H9 (cell line): ENCODE data around the gene ACER1. TPM values are rescaled to one million over a fixed set of nuclear protein-coding genes. Genes with fewer than 3 reads are reported as not detected.
A peak's percentile ranks its signal among the peaks of the same experiment; 100 is the strongest.

ENCODE experiments used
- DNase-seq: peaks from one replicate; pipeline ENCODE4 v3.0.0-alpha.2; 2017
- H2AFZ ChIP-seq: one replicate; pipeline ENCODE4 v1.6.1; 2013; ENCODE audit warnings: mild to moderate bottlenecking, low read length, control low read depth, moderate library complexity
- H2AK5ac ChIP-seq: 2 replicates; pipeline ENCODE4 v1.6.1; 2013; ENCODE audit warnings: low read length, control low read depth, mixed read lengths; ENCODE audit not compliant: insufficient read length
- H2BK120ac ChIP-seq: one replicate; pipeline ENCODE4 v1.6.1; 2013; ENCODE audit warnings: low read depth, mild to moderate bottlenecking, low read length, control low read depth, inconsistent platforms; ENCODE audit not compliant: poor library complexity, severe bottlenecking
- H2BK12ac ChIP-seq: 2 replicates; pipeline ENCODE4 v1.6.1; 2013; ENCODE audit warnings: low read length, control low read depth, mixed read lengths, low read depth; ENCODE audit not compliant: insufficient read length
- H2BK15ac ChIP-seq: 2 replicates; pipeline ENCODE4 v1.6.1; 2013; ENCODE audit warnings: low read depth, low read length, control low read depth
- H2BK20ac ChIP-seq: one replicate; pipeline ENCODE4 v1.6.1; 2013; ENCODE audit warnings: low read depth, mild to moderate bottlenecking, low read length, control low read depth, inconsistent platforms; ENCODE audit not compliant: poor library complexity, severe bottlenecking
- H2BK5ac ChIP-seq: 2 replicates; pipeline ENCODE4 v1.6.1; 2013; ENCODE audit warnings: low read length, control low read depth, mixed read lengths; ENCODE audit not compliant: insufficient read length
- H3K14ac ChIP-seq: 2 replicates; pipeline ENCODE4 v1.6.1; 2013; ENCODE audit warnings: low read length, control low read depth; ENCODE audit not compliant: insufficient read depth
- H3K18ac ChIP-seq: 2 replicates; pipeline ENCODE4 v1.6.1; 2013; ENCODE audit warnings: low read depth, mild to moderate bottlenecking, mixed read lengths, low read length, control low read depth; ENCODE audit not compliant: insufficient read length
- H3K23ac ChIP-seq: 2 replicates; pipeline ENCODE4 v1.6.1; 2013; ENCODE audit warnings: low read length, control low read depth, mixed read lengths, low read depth; ENCODE audit not compliant: insufficient read length
- H3K23me2 ChIP-seq: 2 replicates; pipeline ENCODE4 v1.6.1; 2013; ENCODE audit warnings: low read depth, mild to moderate bottlenecking, mixed read lengths, low read length, control low read depth; ENCODE audit not compliant: insufficient read length, poor library complexity, severe bottlenecking
- H3K27ac ChIP-seq: 2 replicates; pipeline ENCODE4 v1.5.1; 2013; ENCODE audit warnings: low read length, control low read depth, mixed read lengths, low read depth; ENCODE audit not compliant: insufficient read length
- H3K27me3 ChIP-seq: 2 replicates; pipeline ENCODE4 v1.6.1; 2013; ENCODE audit warnings: low read length, control low read depth, inconsistent platforms; ENCODE audit not compliant: insufficient read depth
- H3K4ac ChIP-seq: 2 replicates; pipeline ENCODE4 v1.6.1; 2013; ENCODE audit warnings: low read depth, mild to moderate bottlenecking, control low read depth, inconsistent platforms, low read length, moderate library complexity
- H3K4me1 ChIP-seq: 2 replicates; pipeline ENCODE4 v1.6.1; 2013; ENCODE audit warnings: low read length, control low read depth, inconsistent platforms; ENCODE audit not compliant: insufficient read depth
- H3K4me2 ChIP-seq: 2 replicates; pipeline ENCODE4 v1.6.1; 2013; ENCODE audit warnings: low read length, control low read depth, mixed read lengths; ENCODE audit not compliant: insufficient read length, insufficient read depth
- H3K56ac ChIP-seq: 2 replicates; pipeline ENCODE4 v1.6.1; 2013; ENCODE audit warnings: low read depth, mild to moderate bottlenecking, mixed read lengths, low read length, control low read depth; ENCODE audit not compliant: insufficient read length
- H3K79me1 ChIP-seq: 2 replicates; pipeline ENCODE4 v1.6.1; 2013; ENCODE audit warnings: low read depth, mild to moderate bottlenecking, moderate library complexity, low read length, control low read depth, inconsistent platforms; ENCODE audit not compliant: insufficient read depth, poor library complexity, severe bottlenecking
- H3K79me2 ChIP-seq: 2 replicates; pipeline ENCODE4 v1.6.1; 2013; ENCODE audit warnings: low read length, control low read depth, inconsistent platforms; ENCODE audit not compliant: insufficient read depth
- H3K9ac ChIP-seq: 2 replicates; pipeline ENCODE4 v1.6.1; 2013; ENCODE audit warnings: low read length, control low read depth, mixed read lengths; ENCODE audit not compliant: insufficient read length; ENCODE audit errors: extremely low read depth
- H3K9me3 ChIP-seq: one replicate; pipeline ENCODE4 v1.6.1; 2013; ENCODE audit warnings: low read depth, low read length, inconsistent platforms; ENCODE audit not compliant: control insufficient read depth
- H3T11ph ChIP-seq: one replicate; pipeline ENCODE4 v1.6.1; 2013; ENCODE audit warnings: mild to moderate bottlenecking, low read length, control low read depth, inconsistent platforms
- H4K20me1 ChIP-seq: one replicate; pipeline ENCODE4 v1.6.1; 2013; ENCODE audit not compliant: control insufficient read depth, insufficient read length, insufficient read depth
- H4K5ac ChIP-seq: 2 replicates; pipeline ENCODE4 v1.6.1; 2013; ENCODE audit warnings: low read depth, mild to moderate bottlenecking, mixed read lengths, low read length, control low read depth; ENCODE audit not compliant: insufficient read length
- H4K8ac ChIP-seq: replicated peaks from 2 replicates; pipeline ENCODE4 v1.6.1; 2013; ENCODE audit warnings: low read length, control low read depth, mixed read lengths, low read depth; ENCODE audit not compliant: insufficient read length
- H4K91ac ChIP-seq: 2 replicates; pipeline ENCODE4 v1.6.1; 2013; ENCODE audit warnings: low read depth, mild to moderate bottlenecking, moderate library complexity, mixed read lengths, low read length, control low read depth; ENCODE audit not compliant: insufficient read length
- H3K27ac Mint-ChIP-seq, 3 experiments: 2 replicates in 2 of 3; 3 replicates in 1 of 3; pipeline ENCODE4 v1.8.0; 2020 to 2021; ENCODE audit warnings: mixed read lengths in 3 of 3, mild to moderate bottlenecking in 1 of 3, moderate library complexity in 1 of 3
- H3K27me3 Mint-ChIP-seq: 2 replicates; pipeline ENCODE4 v1.8.0; 2021; ENCODE audit warnings: low read depth, mild to moderate bottlenecking, moderate library complexity, mixed read lengths
- H3K36me3 Mint-ChIP-seq, 3 experiments: 2 replicates in 2 of 3; 3 replicates in 1 of 3; pipeline ENCODE4 v1.8.0; 2020 to 2021; ENCODE audit warnings: low read depth in 3 of 3, mixed read lengths in 3 of 3; ENCODE audit not compliant: insufficient read depth in 1 of 3
- H3K4me1 Mint-ChIP-seq, 2 experiments: 2 replicates each; pipeline ENCODE4 v1.8.0; 2020; ENCODE audit warnings: mixed read lengths in 2 of 2
- H3K4me3 Mint-ChIP-seq, 2 experiments: 2 replicates in 1 of 2; 3 replicates in 1 of 2; pipeline ENCODE4 v1.8.0; 2020 to 2021; ENCODE audit warnings: mild to moderate bottlenecking in 2 of 2, mixed read lengths in 2 of 2, moderate library complexity in 1 of 2
- H3K9me3 Mint-ChIP-seq, 2 experiments: 2 replicates in 1 of 2; 3 replicates in 1 of 2; pipeline ENCODE4 v1.8.0; 2020; ENCODE audit warnings: mild to moderate bottlenecking in 2 of 2, mixed read lengths in 2 of 2, moderate library complexity in 1 of 2
- WGBS: extraction: QIAGEN DNeasy Blood & Tissue Kit; methylation state at CpG from one replicate; pipeline ENCODE4 v1.1.7; 2013; ENCODE audit warnings: missing lambda C conversion rate, low lambda C conversion rate, mixed read lengths; ENCODE audit not compliant: insufficient read length; ENCODE audit errors: extremely low coverage; 5-methylcytosine and 5-hydroxymethylcytosine counted together
- total RNA-seq: library from RNA; stranded (reverse); gene quantifications from 2 replicates; pipeline ENCODE4 v1.2.1, GENCODE V29; 2021
- TF ChIP-seq, protein P1 (sequence below): fragments of 200-600 bp; sonication (generic); conservative IDR thresholded peaks from 3 replicates; pipeline ENCODE4 v1.8.0; 2021; ENCODE audit warnings: antibody characterized with exemption, mild to moderate bottlenecking

ACER1 gene
- total RNA-seq, 1 experiment from 2014 or later: not detected

GRCh38 chr19:6270822-6271221 is 62.6 kb downstream of the ACER1 start:
- Histone ChIP-seq H2BK120ac (no peak overlapping the region), H3K4me1 (peaks cover 6% of the 10 kb centered on the region; the same call in 1 of the 2 replicates), H3K27ac (no peak overlapping the region), H3K79me2 (peaks cover 32% of the 10 kb centered on the region; the same call in 1 of the 2 replicates), H4K8ac (no peak overlapping the region), H4K5ac (no peak overlapping the region), H3K27me3 (no peaks in the 10 kb centered on the region), H3T11ph (no peak overlapping the region), H2BK5ac (no peak overlapping the region), H4K20me1 (no peaks in the 10 kb centered on the region), H3K9ac (no peak overlapping the region), H3K4me2 (no peak overlapping the region), H2AFZ (no peak overlapping the region), H3K9me3 (no peaks in the 10 kb centered on the region), H2BK15ac (no peak overlapping the region), H3K14ac (no peak overlapping the region), H3K18ac (no peak overlapping the region), H2AK5ac (no peak overlapping the region), H3K23ac (no peak overlapping the region), H3K79me1 (peaks cover 9% of the 10 kb centered on the region), H3K4ac (no peak overlapping the region), H3K56ac (no peak overlapping the region), H2BK12ac (no peak overlapping the region), H2BK20ac (no peak overlapping the region), H4K91ac (no peak overlapping the region), H3K23me2 (no peaks in the 10 kb centered on the region)
- peak overlapping the region; percentile 59 to 91 (median 90); a peak in 6 of 7 replicates for H3K27ac Mint-ChIP-seq
- no CpG with 5 or more reads among the region's 17 CpGs for WGBS
- no peaks in the 10 kb centered on the region for H3K9me3 Mint-ChIP-seq
- no peak overlapping the region for H3K4me3 Mint-ChIP-seq
- peaks cover 47 to 50% of the 10 kb centered on the region in 2 experiments for H3K4me1 Mint-ChIP-seq
- no peaks in the 10 kb centered on the region for H3K27me3 Mint-ChIP-seq
- H3K36me3 Mint-ChIP-seq: peaks cover 25 to 48% (median 45%) of the 10 kb centered on the region in 3 experiments; a peak in 6 of 7 replicates
- TF ChIP-seq, protein P1, sequence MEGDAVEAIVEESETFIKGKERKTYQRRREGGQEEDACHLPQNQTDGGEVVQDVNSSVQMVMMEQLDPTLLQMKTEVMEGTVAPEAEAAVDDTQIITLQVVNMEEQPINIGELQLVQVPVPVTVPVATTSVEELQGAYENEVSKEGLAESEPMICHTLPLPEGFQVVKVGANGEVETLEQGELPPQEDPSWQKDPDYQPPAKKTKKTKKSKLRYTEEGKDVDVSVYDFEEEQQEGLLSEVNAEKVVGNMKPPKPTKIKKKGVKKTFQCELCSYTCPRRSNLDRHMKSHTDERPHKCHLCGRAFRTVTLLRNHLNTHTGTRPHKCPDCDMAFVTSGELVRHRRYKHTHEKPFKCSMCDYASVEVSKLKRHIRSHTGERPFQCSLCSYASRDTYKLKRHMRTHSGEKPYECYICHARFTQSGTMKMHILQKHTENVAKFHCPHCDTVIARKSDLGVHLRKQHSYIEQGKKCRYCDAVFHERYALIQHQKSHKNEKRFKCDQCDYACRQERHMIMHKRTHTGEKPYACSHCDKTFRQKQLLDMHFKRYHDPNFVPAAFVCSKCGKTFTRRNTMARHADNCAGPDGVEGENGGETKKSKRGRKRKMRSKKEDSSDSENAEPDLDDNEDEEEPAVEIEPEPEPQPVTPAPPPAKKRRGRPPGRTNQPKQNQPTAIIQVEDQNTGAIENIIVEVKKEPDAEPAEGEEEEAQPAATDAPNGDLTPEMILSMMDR: no peak
- no peak for DNase-seq
